Liver (tissue), 9 donors: ENCODE results near the gene NRSN2. TPM values are rescaled to one million over a fixed set of nuclear protein-coding genes. Genes with fewer than 3 reads are reported as not detected.

Experiments
- DNase-seq: peaks from one replicate; pipeline ENCODE4 v3.0.0-alpha.2; 2017; ENCODE audit warnings: low spot score
- H3K27ac ChIP-seq, 2 donors: one replicate each; pipeline ENCODE4 v1.7.0; 2013; ENCODE audit warnings: inconsistent platforms in 2 of 2, low read length in 2 of 2, control low read depth in 1 of 2, low read depth in 1 of 2, mild to moderate bottlenecking in 1 of 2
- H3K27me3 ChIP-seq, 4 donors: one replicate each; pipeline versions ENCODE4 v1.6.1 to v1.7.0; 2013; ENCODE audit warnings: low read length in 3 of 4, inconsistent platforms in 1 of 4, mild to moderate bottlenecking in 1 of 4, moderate library complexity in 1 of 4; ENCODE audit not compliant: control insufficient read depth in 4 of 4, insufficient read depth in 4 of 4
- H3K36me3 ChIP-seq, 4 donors: one replicate each; pipeline versions ENCODE4 v1.6.1 to v1.7.0; 2013; ENCODE audit warnings: low read length in 3 of 4, mild to moderate bottlenecking in 3 of 4, low read depth in 1 of 4, moderate library complexity in 1 of 4; ENCODE audit not compliant: control insufficient read depth in 4 of 4, insufficient read depth in 3 of 4
- H3K4me1 ChIP-seq, 4 donors: one replicate each; pipeline versions ENCODE4 v1.6.1 to v1.7.0; 2013; ENCODE audit warnings: low read length in 3 of 4, mild to moderate bottlenecking in 3 of 4, moderate library complexity in 1 of 4; ENCODE audit not compliant: control insufficient read depth in 4 of 4, insufficient read depth in 4 of 4
- H3K4me3 ChIP-seq, 3 donors: one replicate each; pipeline versions ENCODE4 v1.6.1 to v1.7.0; 2013; ENCODE audit warnings: low read length in 3 of 3, control low read depth in 1 of 3, low read depth in 1 of 3, mild to moderate bottlenecking in 1 of 3
- H3K9ac ChIP-seq, 2 donors: one replicate each; pipeline ENCODE4 v1.7.0; 2013; ENCODE audit warnings: low read length in 2 of 2, mild to moderate bottlenecking in 2 of 2, moderate library complexity in 2 of 2, control low read depth in 1 of 2, low read depth in 1 of 2
- H3K9me3 ChIP-seq, 4 donors: one replicate each; pipeline versions ENCODE4 v1.6.1 to v1.7.0; 2013; ENCODE audit warnings: low read length in 3 of 4; ENCODE audit not compliant: control insufficient read depth in 4 of 4
- ATF3 ChIP-seq: IDR thresholded peaks from 2 replicates; pipeline ENCODE4 v1.6.1; 2016; ENCODE audit warnings: antibody characterized with exemption
- CTCF ChIP-seq: fragments of 150-350 bp; IDR thresholded peaks from 2 replicates; pipeline ENCODE4 v1.5.1; 2017; ENCODE audit warnings: improper control_type of control experiment, low read depth, low read length; ENCODE audit not compliant: missing input control
- EGR1 ChIP-seq, 2 donors: IDR thresholded peaks; 2 replicates each; pipeline ENCODE4 v1.6.1; 2016 to 2018; ENCODE audit warnings: antibody characterized with exemption in 2 of 2, low read depth in 2 of 2
- FOXA1 ChIP-seq: IDR thresholded peaks from 2 replicates; pipeline ENCODE4 v1.6.1; 2016; ENCODE audit warnings: antibody characterized with exemption
- FOXA2 ChIP-seq: IDR thresholded peaks from 2 replicates; pipeline ENCODE4 v1.6.1; 2016; ENCODE audit warnings: antibody characterized with exemption
- GABPA ChIP-seq, 2 donors: IDR thresholded peaks in 1 of 2; conservative IDR thresholded peaks in 1 of 2; 2 replicates each; pipeline ENCODE4 v1.6.1; 2016; ENCODE audit warnings: antibody characterized with exemption in 2 of 2, mild to moderate bottlenecking in 1 of 2, moderate library complexity in 1 of 2
- HNF4A ChIP-seq, 2 donors: conservative IDR thresholded peaks; 2 replicates each; pipeline ENCODE4 v1.6.1; 2016; ENCODE audit warnings: antibody characterized with exemption in 2 of 2, mild to moderate bottlenecking in 2 of 2
- HNF4G ChIP-seq: IDR thresholded peaks from 2 replicates; pipeline ENCODE4 v1.6.1; 2016; ENCODE audit warnings: antibody characterized with exemption
- JUND ChIP-seq, 2 donors: IDR thresholded peaks; 2 replicates each; pipeline ENCODE4 v1.6.1; 2016; ENCODE audit warnings: antibody characterized with exemption in 2 of 2
- NR2F2 ChIP-seq: IDR thresholded peaks from 2 replicates; pipeline ENCODE4 v1.6.1; 2016; ENCODE audit warnings: antibody characterized with exemption
- RAD21 ChIP-seq, 2 donors: IDR thresholded peaks; 2 replicates each; pipeline ENCODE4 v1.6.1; 2016; ENCODE audit warnings: antibody characterized with exemption in 2 of 2, mild to moderate bottlenecking in 2 of 2
- REST ChIP-seq: IDR thresholded peaks from 2 replicates; pipeline ENCODE4 v1.6.1; 2016; ENCODE audit warnings: antibody characterized with exemption, mild to moderate bottlenecking
- RXRA ChIP-seq, 2 donors: IDR thresholded peaks; 2 replicates each; pipeline ENCODE4 v1.6.1; 2017 to 2018; ENCODE audit warnings: antibody characterized with exemption in 2 of 2, mild to moderate bottlenecking in 1 of 2
- SP1 ChIP-seq: IDR thresholded peaks from 2 replicates; pipeline ENCODE4 v1.6.1; 2018; ENCODE audit warnings: antibody characterized with exemption, mild to moderate bottlenecking
- TAF1 ChIP-seq: conservative IDR thresholded peaks from 2 replicates; pipeline ENCODE4 v1.6.1; 2016; ENCODE audit warnings: antibody characterized with exemption, mild to moderate bottlenecking
- YY1 ChIP-seq: IDR thresholded peaks from 2 replicates; pipeline ENCODE4 v1.6.1; 2016; ENCODE audit warnings: antibody characterized with exemption, mild to moderate bottlenecking
- WGBS: extraction: QIAGEN DNeasy Blood & Tissue Kit; methylation state at CpG from one replicate; pipeline ENCODE4 v1.1.7; 2013; 5-methylcytosine and 5-hydroxymethylcytosine counted together
- polyA plus RNA-seq, 2 donors: library from polyadenylated mRNA; stranded (reverse) in 1 of 2; unstranded in 1 of 2; fragments of 200-250 nt in 1 of 2; fragments of >200 nt in 1 of 2; fragmentation: Nextera tagmentation in 1 of 2; extraction: Ambion mirVana in 1 of 2; gene quantifications; one replicate each; pipeline versions ENCODE4 v1.2.1 to v1.2.3, GENCODE V29; 2013 to 2015
- total RNA-seq, 2 donors: library from RNA; depleted of rRNA; stranded (reverse); fragments of >200 nt; gene quantifications; one replicate each; pipeline ENCODE4 v1.2.3, GENCODE V29; 2014
- TF ChIP-seq, protein P1 (sequence below): IDR thresholded peaks from 2 replicates; pipeline ENCODE4 v1.6.1; 2016; ENCODE audit warnings: antibody characterized with exemption
- donor health status: healthy.
- donor health status: healthy.
- donor health status: healthy.
- donor health status: healthy.
- donor health status: healthy.

Gene NRSN2
- total and polyA plus RNA-seq, 4 donors, result 1.9 to 12.0 (median 4.7) TPM

DNA sequence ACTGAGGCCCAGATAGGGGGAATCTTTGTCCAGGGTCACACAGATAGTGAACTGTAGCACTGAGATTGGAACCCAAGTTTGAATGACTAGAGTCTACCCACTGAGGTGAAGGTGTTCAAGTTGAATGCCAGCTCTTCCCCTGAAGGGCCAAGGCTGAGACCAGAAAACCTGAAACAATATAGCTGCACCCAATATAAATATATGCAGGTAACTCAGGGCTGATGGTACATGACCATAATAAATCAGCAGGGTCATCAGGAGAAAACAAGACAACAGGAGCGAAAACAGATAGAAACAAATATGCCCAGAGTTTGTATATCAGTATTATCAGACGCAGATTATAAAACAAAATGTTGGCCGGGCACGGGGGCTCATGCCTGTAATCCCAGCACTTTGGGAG, 57.2 kb downstream of the NRSN2 start:
- H3K9me3 ChIP-seq, result no peaks in the 10 kb centered on the region
- 94% methylated on average over 4 of the region's 4 CpGs for WGBS
- no peak overlapping the region for H3K27ac ChIP-seq
- H3K27me3 ChIP-seq, result no peaks in the 10 kb centered on the region
- peaks cover 4 to 21% (median 9%) of the 10 kb centered on the region in 4 donors for H3K4me1 ChIP-seq
- TF ChIP-seq ATF3, result no peak
- TF ChIP-seq NR2F2, result no peak
- TF ChIP-seq TAF1, result no peak
- no peak for TF ChIP-seq GABPA (IDR thresholded peaks at IDR 0.05 in 1 of 2, conservative IDR thresholded peaks at IDR 0.05 in 1 of 2)
- TF ChIP-seq HNF4G, result no peak
- no peak for TF ChIP-seq RAD21 (IDR thresholded peaks at IDR 0.05)
- no peak for TF ChIP-seq HNF4A (conservative IDR thresholded peaks at IDR 0.05)
- no peak for TF ChIP-seq RXRA (IDR thresholded peaks at IDR 0.05)
- TF ChIP-seq REST, result no peak
- no peak for TF ChIP-seq CTCF
- TF ChIP-seq, protein P1, sequence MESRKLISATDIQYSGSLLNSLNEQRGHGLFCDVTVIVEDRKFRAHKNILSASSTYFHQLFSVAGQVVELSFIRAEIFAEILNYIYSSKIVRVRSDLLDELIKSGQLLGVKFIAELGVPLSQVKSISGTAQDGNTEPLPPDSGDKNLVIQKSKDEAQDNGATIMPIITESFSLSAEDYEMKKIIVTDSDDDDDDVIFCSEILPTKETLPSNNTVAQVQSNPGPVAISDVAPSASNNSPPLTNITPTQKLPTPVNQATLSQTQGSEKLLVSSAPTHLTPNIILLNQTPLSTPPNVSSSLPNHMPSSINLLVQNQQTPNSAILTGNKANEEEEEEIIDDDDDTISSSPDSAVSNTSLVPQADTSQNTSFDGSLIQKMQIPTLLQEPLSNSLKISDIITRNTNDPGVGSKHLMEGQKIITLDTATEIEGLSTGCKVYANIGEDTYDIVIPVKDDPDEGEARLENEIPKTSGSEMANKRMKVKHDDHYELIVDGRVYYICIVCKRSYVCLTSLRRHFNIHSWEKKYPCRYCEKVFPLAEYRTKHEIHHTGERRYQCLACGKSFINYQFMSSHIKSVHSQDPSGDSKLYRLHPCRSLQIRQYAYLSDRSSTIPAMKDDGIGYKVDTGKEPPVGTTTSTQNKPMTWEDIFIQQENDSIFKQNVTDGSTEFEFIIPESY, result no peak
- TF ChIP-seq JUND (IDR thresholded peaks at IDR 0.05), result no peak
- TF ChIP-seq SP1, result no peak
- TF ChIP-seq FOXA2, result no peak
- no peak for TF ChIP-seq YY1
- TF ChIP-seq EGR1 (IDR thresholded peaks at IDR 0.05; ENCODE audit: low read depth in 2 of 2), result no peak
- TF ChIP-seq FOXA1, result no peak
- no peak for DNase-seq
- H3K9ac ChIP-seq, result no peak overlapping the region
- H3K4me3 ChIP-seq, result no peak overlapping the region
- no peaks in the 10 kb centered on the region for H3K36me3 ChIP-seq

Other genes with a start within 250 kb of the NRSN2 start
- gene DEFB126, start 204.5 kb upstream of the NRSN2 start, total RNA-seq, result not detected
- gene DEFB126, start 204.5 kb upstream of the NRSN2 start, polyA plus RNA-seq, result not detected
- not detected for gene DEFB127, start 189.7 kb upstream of the NRSN2 start, total RNA-seq
- gene DEFB127, start 189.7 kb upstream of the NRSN2 start, polyA plus RNA-seq, result not detected
- not detected for gene DEFB128, start 157.4 kb upstream of the NRSN2 start, total RNA-seq
- not detected for gene DEFB128, start 157.4 kb upstream of the NRSN2 start, polyA plus RNA-seq
- gene DEFB129, start 119.9 kb upstream of the NRSN2 start, total RNA-seq, result not detected
- not detected for gene DEFB129, start 119.9 kb upstream of the NRSN2 start, polyA plus RNA-seq
- under 1 TPM in 1 of 2 donors, not detected in 1; 0.08 TPM for gene DEFB132, start 89.4 kb upstream of the NRSN2 start, total RNA-seq
- gene DEFB132, start 89.4 kb upstream of the NRSN2 start, polyA plus RNA-seq, result under 1 TPM in 1 of 2 donors, not detected in 1; 0.08 TPM
- 1 to 10 TPM; 1.2 to 2.2 TPM for gene C20orf96, start 56.4 kb upstream of the NRSN2 start, total RNA-seq
- 1 to 10 TPM in 1 of 2 donors, under 1 TPM in 1; 0.70 to 2.6 TPM for gene C20orf96, start 56.4 kb upstream of the NRSN2 start, polyA plus RNA-seq
- gene ZCCHC3, start 49.5 kb upstream of the NRSN2 start, total RNA-seq, result 10 to 100 TPM in 1 of 2 donors, 1 to 10 TPM in 1; 6.2 to 22.1 TPM
- gene ZCCHC3, start 49.5 kb upstream of the NRSN2 start, polyA plus RNA-seq, result 1 to 10 TPM; 2.4 to 5.0 TPM
- gene SOX12, start 21.6 kb upstream of the NRSN2 start, total RNA-seq, result 1 to 10 TPM in 1 of 2 donors, under 1 TPM in 1; 0.67 to 4.2 TPM
- 1 to 10 TPM; 1.3 to 2.0 TPM for gene SOX12, start 21.6 kb upstream of the NRSN2 start, polyA plus RNA-seq
- gene TRIB3, start 33.6 kb downstream of the NRSN2 start, total RNA-seq, result 10 to 100 TPM in 1 of 2 donors, 1 to 10 TPM in 1; 4.8 to 36.3 TPM
- gene TRIB3, start 33.6 kb downstream of the NRSN2 start, polyA plus RNA-seq, result 10 to 100 TPM; 41.2 to 63.1 TPM
- gene RBCK1, start 61.2 kb downstream of the NRSN2 start, total RNA-seq, result 10 to 100 TPM; 18.0 to 48.3 TPM
- 10 to 100 TPM; 61.3 to 62.6 TPM for gene RBCK1, start 61.2 kb downstream of the NRSN2 start, polyA plus RNA-seq
- 10 to 100 TPM; 14.4 to 18.9 TPM for gene TBC1D20, start 115.4 kb downstream of the NRSN2 start, total RNA-seq
- gene TBC1D20, start 115.4 kb downstream of the NRSN2 start, polyA plus RNA-seq, result 1 to 10 TPM; 8.7 to 9.4 TPM
- gene CSNK2A1, start 196.7 kb downstream of the NRSN2 start, total RNA-seq, result 10 to 100 TPM; 60.2 to 60.3 TPM
- 10 to 100 TPM; 17.0 to 19.3 TPM for gene CSNK2A1, start 196.7 kb downstream of the NRSN2 start, polyA plus RNA-seq